ENCODE results near the gene ATP9B.
A peak's percentile ranks its signal among the peaks of the same experiment; 100 is the strongest.

Gene ATP9B

DNA sequence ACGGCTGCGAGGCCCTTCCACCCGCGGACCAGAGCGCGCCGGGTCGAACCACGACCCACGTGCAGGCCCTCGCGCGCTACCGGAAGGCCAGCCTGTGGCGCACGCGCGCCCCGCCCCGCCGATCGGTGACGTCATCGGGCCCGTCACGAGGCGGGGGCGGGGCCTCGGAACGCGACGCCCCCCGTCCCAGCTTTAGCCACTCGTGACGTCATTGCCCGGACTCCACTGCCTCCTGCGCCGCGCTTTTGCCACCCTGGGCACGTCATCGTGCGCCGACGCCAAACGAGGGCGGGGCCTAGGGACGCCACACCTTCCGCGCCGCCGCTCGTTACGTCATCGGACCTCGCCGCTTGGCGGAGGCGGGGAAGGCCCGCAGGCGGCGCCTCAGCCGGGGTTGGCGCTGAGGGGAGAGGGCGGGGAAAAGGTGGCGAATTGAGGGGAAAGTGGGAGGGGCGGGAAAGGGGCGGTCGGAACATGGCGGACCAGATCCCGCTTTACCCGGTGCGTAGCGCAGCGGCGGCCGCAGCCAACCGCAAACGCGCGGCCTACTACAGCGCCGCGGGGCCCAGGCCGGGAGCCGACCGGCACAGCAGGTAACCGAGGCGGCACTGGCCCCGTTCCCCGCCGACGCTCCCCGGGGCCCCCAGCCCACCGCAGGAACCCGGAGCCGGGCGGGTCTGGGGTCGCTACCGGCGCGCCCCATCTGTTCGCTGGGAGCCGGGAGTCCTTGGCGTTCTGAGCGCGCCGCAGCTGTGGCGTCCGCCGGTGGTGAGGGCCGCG lies at the start of gene ATP9B:
TSS of gene ATP9B (plus strand) at position 458 of the 780 bp plus-strand sequence. CDS start at position 475, 17 bp downstream.
- peak; percentile 99 for DNase-seq

- no peak for DNase-seq
These were observed 49.3 kb upstream of the ATP9B start for GRCh38 chr18:79019881-79020280.

- no peak for DNase-seq
These were observed 46.6 kb upstream of the ATP9B start for GRCh38 chr18:79022603-79023002.

DNA sequence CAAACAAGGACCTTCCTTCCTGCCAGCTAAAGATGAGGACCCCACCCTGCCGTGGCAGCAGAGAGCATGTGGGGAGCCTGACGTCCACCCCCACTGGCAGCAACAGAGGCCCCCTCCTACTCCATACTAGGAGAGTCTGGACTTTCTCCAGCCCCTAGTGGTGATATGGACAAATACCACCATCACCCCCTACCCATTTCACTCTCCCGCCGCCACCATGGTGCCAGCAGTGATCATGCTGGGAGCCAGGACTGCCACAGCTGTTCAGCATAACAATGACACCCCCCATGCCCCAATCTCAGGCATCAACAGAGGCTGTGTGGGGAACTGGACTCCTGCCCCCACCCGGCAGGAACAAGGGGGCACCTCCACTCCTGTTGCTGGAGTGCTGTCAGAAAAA lies 42.7 kb upstream of the ATP9B start:
- no peak for DNase-seq

DNA sequence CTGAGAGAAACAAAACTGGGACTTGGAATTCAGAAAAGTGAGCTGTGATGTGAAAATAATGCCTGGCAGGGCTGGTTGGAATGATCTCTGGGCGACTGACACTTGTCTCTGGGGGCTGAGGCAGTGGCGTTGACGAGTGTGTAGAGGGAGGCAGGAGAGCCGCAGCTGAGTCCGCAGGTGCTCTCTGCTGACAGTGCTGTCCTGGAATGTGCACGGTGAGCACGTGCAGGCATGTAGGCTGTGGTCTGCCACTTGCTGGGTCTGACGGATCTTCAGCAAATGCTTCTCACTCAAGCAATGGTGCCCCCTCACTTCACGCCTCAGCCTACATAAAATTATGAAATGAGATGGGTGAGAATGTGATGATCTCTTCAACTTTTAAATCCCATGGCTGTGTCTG lies 38.5 kb upstream of the ATP9B start:
- DNase-seq: no peak

- DNase-seq: no peak
These were observed 26.9 kb upstream of the ATP9B start for GRCh38 chr18:79042276-79042675.

GRCh38 chr18:79043288-79043687 lies 25.9 kb upstream of the ATP9B start:
- DNase-seq: no peak

DNA sequence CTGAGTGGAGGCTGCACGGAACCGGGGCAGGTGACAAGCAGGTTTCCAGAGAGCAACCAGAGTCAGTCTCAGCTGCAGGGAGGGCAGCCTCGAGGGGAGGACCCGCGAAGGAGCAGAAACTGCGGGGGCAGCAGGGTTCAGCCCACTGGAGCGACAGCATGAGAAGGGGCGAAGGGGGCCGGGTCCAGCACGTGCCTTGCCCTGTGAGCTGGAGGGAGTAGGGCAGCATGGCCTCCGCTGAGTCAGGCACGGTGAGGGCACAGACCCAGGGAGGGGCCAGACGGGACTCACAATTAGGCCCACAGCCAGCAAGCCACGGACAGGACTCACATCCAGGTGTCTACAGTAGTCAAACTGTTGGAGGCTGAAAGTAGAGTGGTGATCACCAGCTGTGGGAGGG lies 22.7 kb upstream of the ATP9B start:
- DNase-seq: no peak

- DNase-seq: no peak
These were observed 21.5 kb upstream of the ATP9B start for GRCh38 chr18:79047556-79048244.

DNA sequence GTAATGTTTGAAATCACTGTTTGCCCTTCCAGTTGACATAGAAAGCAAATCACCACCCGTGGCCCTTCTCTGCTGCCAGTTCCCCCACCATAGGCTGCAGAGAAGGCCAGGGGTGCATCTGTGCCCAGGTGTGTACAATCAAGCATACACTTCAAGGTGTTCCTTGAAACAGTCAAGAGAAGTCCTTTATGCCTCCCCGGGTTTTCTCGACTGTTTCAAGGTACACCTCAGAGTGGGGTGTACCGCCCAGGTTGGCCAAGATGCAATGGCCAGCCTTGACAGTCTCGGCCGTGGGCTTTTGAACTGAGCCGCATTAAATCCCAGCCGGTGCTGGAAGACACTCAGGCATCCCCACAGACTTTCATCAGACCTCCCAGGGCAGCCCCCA lies 21.0 kb upstream of the ATP9B start:
- no peak for DNase-seq

DNA sequence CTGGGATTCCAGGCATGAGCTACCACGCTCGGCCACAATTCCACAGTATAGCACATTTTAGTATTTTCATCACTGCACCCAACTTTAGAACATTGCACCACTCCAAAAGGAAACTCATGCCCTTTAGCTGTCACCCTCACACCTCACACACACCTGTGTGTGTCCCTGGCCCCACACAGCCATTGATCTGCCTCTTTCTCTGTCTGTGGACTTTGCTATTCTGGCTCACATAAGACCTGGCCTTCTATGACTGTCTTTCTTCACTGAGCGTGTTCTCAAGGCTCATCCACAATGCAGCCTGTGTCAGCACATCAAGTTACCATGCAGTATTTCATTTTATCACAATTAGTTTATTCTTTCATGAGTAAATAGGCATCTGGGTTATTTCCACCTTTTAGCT lies 19.7 kb upstream of the ATP9B start:
- DNase-seq: no peak

DNA sequence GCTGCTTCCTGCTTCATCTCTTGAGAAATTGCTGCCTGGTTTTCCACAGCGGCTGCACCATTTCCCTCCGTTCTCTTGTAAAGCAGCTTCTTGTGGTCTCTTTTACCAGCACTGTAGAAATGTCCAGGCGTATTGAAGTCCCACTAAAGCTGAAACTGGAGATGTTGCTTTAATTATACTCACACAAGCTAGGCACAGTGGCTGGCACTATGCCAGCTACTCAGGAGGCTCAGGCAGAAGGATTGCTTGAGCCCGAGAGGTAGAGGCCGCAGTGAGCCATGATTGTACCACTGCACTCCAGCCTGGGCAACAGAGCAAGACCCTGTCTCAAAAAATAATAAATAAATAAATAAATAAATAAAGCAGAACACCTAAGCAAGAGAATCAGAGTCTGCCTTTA lies 19.2 kb upstream of the ATP9B start:
- no peak for DNase-seq

- DNase-seq: no peak
These were observed 12.3 kb upstream of the ATP9B start for GRCh38 chr18:79056827-79057367.

DNA sequence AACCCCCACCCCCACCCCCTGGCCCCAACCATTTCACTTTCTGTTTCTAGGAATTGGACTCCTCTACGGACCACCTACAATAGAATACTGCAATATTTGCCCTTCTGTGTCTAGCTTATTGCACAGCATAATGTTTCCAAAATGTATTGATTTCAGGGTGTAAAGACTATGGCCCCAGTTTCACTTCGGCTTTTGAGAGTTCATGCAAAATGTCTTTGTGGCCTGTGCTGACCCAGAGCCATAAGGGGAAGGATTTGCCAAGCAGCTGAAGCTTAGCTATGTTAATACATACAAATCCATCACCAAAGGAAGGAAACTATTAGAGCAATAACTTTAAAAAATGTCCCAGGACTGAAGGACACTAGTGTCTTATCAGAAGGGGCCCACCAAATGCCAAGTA lies 11.2 kb upstream of the ATP9B start:
- no peak for DNase-seq

GRCh38 chr18:79062806-79063205 lies 6.4 kb upstream of the ATP9B start:
- no peak for DNase-seq

GRCh38 chr18:79064228-79064627 lies 5.0 kb upstream of the ATP9B start:
- no peak for DNase-seq

DNA sequence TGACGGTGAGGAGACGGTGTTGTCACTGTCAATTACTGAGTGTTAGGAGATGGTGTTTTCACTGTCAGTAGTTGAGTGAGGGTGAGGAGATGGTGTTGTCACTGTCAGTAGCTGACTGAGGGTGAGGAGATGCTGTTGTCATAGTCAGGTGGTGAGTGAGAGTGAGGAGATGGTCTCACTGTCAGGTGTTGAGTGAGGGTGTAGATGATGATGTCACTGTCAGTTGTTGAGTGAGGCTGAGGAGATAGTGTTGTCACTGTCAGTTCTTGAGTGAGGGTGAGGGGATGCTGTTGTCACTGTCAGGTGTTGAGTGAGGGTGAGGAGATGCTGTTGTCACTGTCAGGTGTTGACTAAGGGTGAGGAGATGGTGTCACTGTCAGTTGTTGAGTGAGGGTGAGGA lies 3.4 kb upstream of the ATP9B start:
- no peak for DNase-seq

GRCh38 chr18:79067611-79068010 lies 1.6 kb upstream of the ATP9B start:
- DNase-seq: peak; percentile 39

- DNase-seq: peak; percentile 60
These were observed 755 bp upstream of the ATP9B start for GRCh38 chr18:79068341-79068936.

- no peak for DNase-seq
These were observed 540 bp downstream of the ATP9B start for GRCh38 chr18:79069717-79070151.

DNA sequence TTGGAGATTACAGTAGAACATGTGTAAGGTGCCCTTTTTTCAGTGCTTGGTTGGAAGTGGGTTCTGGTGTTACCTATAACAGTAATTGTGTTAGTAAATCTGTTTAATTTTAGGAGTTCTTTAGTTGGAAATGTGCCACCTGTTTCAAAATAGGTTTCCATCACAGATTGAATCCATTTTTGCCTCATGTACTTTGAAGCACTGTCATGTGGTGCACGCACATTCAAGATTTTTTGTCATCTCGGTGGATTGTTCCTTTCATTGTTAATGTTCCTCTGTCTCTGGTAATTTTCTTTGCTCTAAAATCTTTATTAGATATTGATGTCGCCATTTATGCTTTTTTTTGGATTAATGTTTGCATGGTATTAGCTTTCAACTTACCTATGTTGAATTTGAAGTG lies 1.3 kb downstream of the ATP9B start:
- DNase-seq: no peak

DNA sequence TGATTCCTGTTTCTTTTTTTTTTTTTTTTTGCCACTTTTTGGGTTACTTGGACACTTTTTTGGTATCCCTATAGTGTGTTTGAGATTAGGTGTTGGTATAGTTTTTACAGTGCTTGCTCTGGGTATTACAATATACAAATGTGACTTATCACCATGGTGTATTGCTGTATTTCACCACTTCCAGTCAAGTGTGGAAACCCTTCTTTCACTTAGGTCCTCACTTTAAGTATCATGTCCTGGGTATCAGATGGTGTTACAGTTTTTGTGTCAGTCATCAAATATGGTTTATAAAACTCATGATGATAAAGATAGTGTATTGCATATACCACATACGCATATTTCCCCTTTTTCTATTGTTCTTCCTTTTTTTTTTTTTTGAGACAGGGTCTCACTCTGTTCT lies 1.8 kb downstream of the ATP9B start:
- DNase-seq: no peak

GRCh38 chr18:79071503-79072210 lies 2.5 kb downstream of the ATP9B start:
- no peak for DNase-seq

Data from CD4-positive, alpha-beta T cell treated with Interleukin-17A for 1 hour (primary cell).